CD14-positive monocyte (primary cell): Measurements from ENCODE around the gene IL34. TPM values are rescaled to one million over a fixed set of nuclear protein-coding genes. Genes with fewer than 3 reads are reported as not detected.

ENCODE experiments used
- DNase-seq, 3 donors: peaks; one replicate each; pipeline ENCODE4 v3.0.0-alpha.2; 2011 to 2022
- H2AFZ ChIP-seq: 2 replicates; pipeline ENCODE4 v1.6.0; 2012; ENCODE audit warnings: mild to moderate bottlenecking, low read depth, low read length, inconsistent platforms; ENCODE audit not compliant: insufficient read depth, poor library complexity, severe bottlenecking
- H3K27ac ChIP-seq, 2 donors: 1 replicate in 1 of 2; 2 replicates in 1 of 2; pipeline ENCODE4 v1.5.1; 2012 to 2013; ENCODE audit warnings: low read length in 2 of 2, control low read depth in 1 of 2, inconsistent platforms in 1 of 2, low read depth in 1 of 2, mild to moderate bottlenecking in 1 of 2
- H3K27me3 ChIP-seq, 2 donors: one replicate each; pipeline versions ENCODE4 v1.6.0 to v1.6.1; 2011 to 2013; ENCODE audit warnings: low read length in 2 of 2; ENCODE audit not compliant: control insufficient read depth in 2 of 2, insufficient read depth in 2 of 2
- H3K36me3 ChIP-seq, 2 donors: replicated peaks in 1 of 2; 1 replicate in 1 of 2; 2 replicates in 1 of 2; pipeline versions ENCODE4 v1.5.1 to v1.6.1; 2012 to 2013; ENCODE audit warnings: low read length in 2 of 2, control low read depth in 1 of 2, inconsistent platforms in 1 of 2, mild to moderate bottlenecking in 1 of 2; ENCODE audit not compliant: insufficient read depth in 2 of 2, control insufficient read depth in 1 of 2
- H3K4me1 ChIP-seq, 2 donors: 1 replicate in 1 of 2; 2 replicates in 1 of 2; pipeline versions ENCODE4 v1.5.1 to v1.6.1; 2012 to 2013; ENCODE audit warnings: low read length in 2 of 2, control low read depth in 1 of 2, inconsistent platforms in 1 of 2, mild to moderate bottlenecking in 1 of 2, moderate library complexity in 1 of 2; ENCODE audit not compliant: insufficient read depth in 2 of 2, control insufficient read depth in 1 of 2
- H3K4me2 ChIP-seq: replicated peaks from 2 replicates; pipeline ENCODE3; 2012; ENCODE audit warnings: low read length, moderate library complexity, mild to moderate bottlenecking; ENCODE audit not compliant: poor library complexity, severe bottlenecking; ENCODE audit errors: extremely low read depth
- H3K4me3 ChIP-seq, 3 experiments: fragments of 200-600 bp in 1 of 3; sonication (generic) in 1 of 3; replicated peaks in 1 of 3; 1 replicate in 2 of 3; 2 replicates in 1 of 3; pipeline ENCODE4 v1.5.1; 2011 to 2013; ENCODE audit warnings: low read length in 3 of 3, mild to moderate bottlenecking in 3 of 3, control low read depth in 2 of 3, low read depth in 2 of 3, inconsistent platforms in 1 of 3, moderate library complexity in 1 of 3
- H3K79me2 ChIP-seq: 2 replicates; pipeline ENCODE4 v1.6.0; 2012; ENCODE audit warnings: mild to moderate bottlenecking, control low read depth, inconsistent platforms, low read length, moderate library complexity; ENCODE audit not compliant: insufficient read depth
- H3K9ac ChIP-seq: 2 replicates; pipeline ENCODE4 v1.6.0; 2017; ENCODE audit warnings: low read length, mild to moderate bottlenecking; ENCODE audit not compliant: insufficient read depth, poor library complexity, severe bottlenecking
- H3K9me3 ChIP-seq, 2 donors: replicated peaks in 1 of 2; 1 replicate in 1 of 2; 2 replicates in 1 of 2; pipeline versions ENCODE4 v1.5.1 to v1.6.1; 2012 to 2013; ENCODE audit warnings: low read length in 2 of 2, control low read depth in 1 of 2; ENCODE audit not compliant: control insufficient read depth in 1 of 2, insufficient read depth in 1 of 2
- H4K20me1 ChIP-seq: 2 replicates; pipeline ENCODE4 v1.6.0; 2012; ENCODE audit warnings: mild to moderate bottlenecking, low read length, control low read depth, moderate library complexity; ENCODE audit not compliant: insufficient read depth
- H3K27ac Mint-ChIP-seq, 7 donors: one replicate each; pipeline ENCODE4 v1.8.0; 2020; ENCODE audit warnings: mild to moderate bottlenecking in 7 of 7, mixed read lengths in 7 of 7, moderate library complexity in 6 of 7, inconsistent platforms in 2 of 7
- H3K27me3 Mint-ChIP-seq, 3 donors: one replicate each; pipeline ENCODE4 v1.8.0; 2021 to 2022; ENCODE audit warnings: low read depth in 3 of 3, mild to moderate bottlenecking in 3 of 3, mixed read lengths in 3 of 3, moderate library complexity in 3 of 3, inconsistent platforms in 1 of 3
- H3K36me3 Mint-ChIP-seq, 2 donors: one replicate each; pipeline ENCODE4 v1.8.0; 2020; ENCODE audit warnings: mixed read lengths in 2 of 2, inconsistent platforms in 1 of 2, mild to moderate bottlenecking in 1 of 2
- H3K4me1 Mint-ChIP-seq: one replicate; pipeline ENCODE4 v1.8.0; 2020; ENCODE audit warnings: mild to moderate bottlenecking, mixed read lengths
- H3K4me3 Mint-ChIP-seq, 2 donors: one replicate each; pipeline ENCODE4 v1.8.0; 2020; ENCODE audit warnings: mild to moderate bottlenecking in 2 of 2, mixed read lengths in 2 of 2, moderate library complexity in 1 of 2
- H3K9me3 Mint-ChIP-seq, 7 donors: one replicate each; pipeline ENCODE4 v1.8.0; 2020 to 2022; ENCODE audit warnings: mixed read lengths in 7 of 7, mild to moderate bottlenecking in 6 of 7, moderate library complexity in 6 of 7, inconsistent platforms in 2 of 7
- WGBS: methylation state at CpG from one replicate; pipeline ENCODE4 v1.1.5; 2013; ENCODE audit warnings: missing lambda C conversion rate; ENCODE audit not compliant: insufficient coverage; 5-methylcytosine and 5-hydroxymethylcytosine counted together
- intact Hi-C, 2 donors: fragments of 100-400 bp; cut with micrococcal nuclease; formaldehyde crosslinking; loops; one replicate each; pipeline versions ENCODE4 v1.15.0 to v1.15.1; 2023
- polyA plus RNA-seq, 3 donors: library from polyadenylated mRNA; depleted of rRNA in 1 of 3; unstranded in 2 of 3; stranded (reverse) in 1 of 3; fragments of 300-500 nt in 2 of 3; fragments of >200 nt in 1 of 3; fragmentation: Illumina TruSeq in 2 of 3; gene quantifications; 1 replicate in 2 of 3; 2 replicates in 1 of 3; pipeline ENCODE4 v1.2.3, GENCODE V29; 2012 to 2021
- TF ChIP-seq, protein P1 (sequence below): fragments of 200-600 bp; IDR thresholded peaks from one replicate; pipeline ENCODE4 v1.8.0; 2022; ENCODE audit warnings: antibody characterized with exemption, mild to moderate bottlenecking

The IL34 gene
- polyA plus RNA-seq, 3 donors: not detected

DNA sequence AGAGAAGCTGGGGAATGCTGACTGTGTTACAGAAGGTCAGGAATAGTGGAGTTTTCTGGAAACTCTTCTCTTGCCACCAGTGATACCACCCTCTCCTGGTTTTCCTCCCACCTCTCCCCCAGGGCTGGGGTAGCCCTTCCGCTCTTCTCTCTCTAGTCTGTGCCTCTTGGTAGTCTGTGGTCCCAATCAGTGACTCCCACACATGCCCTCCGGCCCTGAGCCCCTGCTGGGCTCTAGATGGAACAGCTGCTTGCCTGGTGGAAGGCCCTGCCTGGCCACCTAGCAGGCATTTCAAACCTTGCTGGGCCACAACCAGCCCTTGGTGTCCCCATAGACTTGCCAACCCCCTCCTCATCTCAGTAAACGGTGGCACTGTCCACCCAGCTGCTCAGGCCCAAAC lies 54.7 kb downstream of the IL34 start:
- no peak overlapping the region for H3K27ac ChIP-seq
- no peak for DNase-seq
- peak overlapping the region; percentile 8 for H3K9ac ChIP-seq
- H2AFZ ChIP-seq: no peak overlapping the region
- intact Hi-C loops: no loop called here
- no peaks in the 10 kb centered on the region for H3K9me3 Mint-ChIP-seq
- peaks cover 0 to 2% (median 0%) of the 10 kb centered on the region in 3 donors for H3K27me3 Mint-ChIP-seq
- 81% methylated on average over 3 of the region's 3 CpGs for WGBS
- H3K79me2 ChIP-seq: no peaks in the 10 kb centered on the region
- peaks cover 18 to 44% of the 10 kb centered on the region in 2 donors for H3K36me3 Mint-ChIP-seq
- peaks cover 20 to 30% of the 10 kb centered on the region in 2 donors for H3K36me3 ChIP-seq
- no peak overlapping the region for H3K4me3 Mint-ChIP-seq
- peaks cover 35% of the 10 kb centered on the region for H3K4me1 Mint-ChIP-seq
- no peak overlapping the region for H3K4me3 ChIP-seq
- peaks cover 15 to 18% of the 10 kb centered on the region in 2 donors for H3K4me1 ChIP-seq
- TF ChIP-seq, protein P1, sequence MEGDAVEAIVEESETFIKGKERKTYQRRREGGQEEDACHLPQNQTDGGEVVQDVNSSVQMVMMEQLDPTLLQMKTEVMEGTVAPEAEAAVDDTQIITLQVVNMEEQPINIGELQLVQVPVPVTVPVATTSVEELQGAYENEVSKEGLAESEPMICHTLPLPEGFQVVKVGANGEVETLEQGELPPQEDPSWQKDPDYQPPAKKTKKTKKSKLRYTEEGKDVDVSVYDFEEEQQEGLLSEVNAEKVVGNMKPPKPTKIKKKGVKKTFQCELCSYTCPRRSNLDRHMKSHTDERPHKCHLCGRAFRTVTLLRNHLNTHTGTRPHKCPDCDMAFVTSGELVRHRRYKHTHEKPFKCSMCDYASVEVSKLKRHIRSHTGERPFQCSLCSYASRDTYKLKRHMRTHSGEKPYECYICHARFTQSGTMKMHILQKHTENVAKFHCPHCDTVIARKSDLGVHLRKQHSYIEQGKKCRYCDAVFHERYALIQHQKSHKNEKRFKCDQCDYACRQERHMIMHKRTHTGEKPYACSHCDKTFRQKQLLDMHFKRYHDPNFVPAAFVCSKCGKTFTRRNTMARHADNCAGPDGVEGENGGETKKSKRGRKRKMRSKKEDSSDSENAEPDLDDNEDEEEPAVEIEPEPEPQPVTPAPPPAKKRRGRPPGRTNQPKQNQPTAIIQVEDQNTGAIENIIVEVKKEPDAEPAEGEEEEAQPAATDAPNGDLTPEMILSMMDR: no peak
- H3K27ac Mint-ChIP-seq: peak overlapping the region in 1 of 7 donors; percentile 45
- H3K4me2 ChIP-seq: no peak overlapping the region
- no peaks in the 10 kb centered on the region for H3K9me3 ChIP-seq
- H4K20me1 ChIP-seq: peaks cover 13% of the 10 kb centered on the region
- H3K27me3 ChIP-seq: no peaks in the 10 kb centered on the region

DNA sequence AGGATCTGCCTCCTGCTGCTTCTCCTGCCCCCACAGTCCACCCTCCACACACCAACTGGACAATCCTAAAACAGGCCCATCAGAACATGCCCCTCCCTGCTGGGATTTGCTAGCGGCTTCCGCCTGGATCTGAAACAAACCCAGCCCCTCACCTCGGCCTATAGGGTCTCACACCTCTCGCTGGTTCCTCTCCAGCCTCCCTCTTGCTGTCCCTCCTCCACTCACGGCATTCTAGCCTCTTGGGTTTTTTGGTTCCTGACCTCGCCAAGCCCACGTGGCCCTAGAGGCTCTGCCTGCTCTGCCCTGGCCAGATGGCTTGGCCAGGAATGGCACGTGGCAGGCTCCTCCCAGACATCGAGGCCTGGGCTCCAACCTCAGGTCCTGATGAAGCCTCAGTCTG lies 55.2 kb downstream of the IL34 start:
- no peak overlapping the region for H3K4me3 ChIP-seq
- no peak for DNase-seq
- peaks cover 35% of the 10 kb centered on the region for H3K4me1 Mint-ChIP-seq
- peaks cover 0 to 2% (median 0%) of the 10 kb centered on the region in 3 donors for H3K27me3 Mint-ChIP-seq
- H3K27ac ChIP-seq: no peak overlapping the region
- TF ChIP-seq, protein P1: no peak
- no peaks in the 10 kb centered on the region for H3K27me3 ChIP-seq
- peak overlapping the region in 1 of 7 donors; percentile 42 for H3K27ac Mint-ChIP-seq
- H3K4me1 ChIP-seq: peaks cover 15 to 18% of the 10 kb centered on the region in 2 donors
- H3K9me3 Mint-ChIP-seq: no peaks in the 10 kb centered on the region
- no peak overlapping the region for H2AFZ ChIP-seq
- H3K36me3 ChIP-seq: peaks cover 20 to 30% of the 10 kb centered on the region in 2 donors
- peaks cover 13% of the 10 kb centered on the region for H4K20me1 ChIP-seq
- H3K79me2 ChIP-seq: no peaks in the 10 kb centered on the region
- no peaks in the 10 kb centered on the region for H3K9me3 ChIP-seq
- H3K9ac ChIP-seq: peak overlapping the region; percentile 8
- 90% methylated on average over 9 of the region's 9 CpGs for WGBS
- H3K36me3 Mint-ChIP-seq: peaks cover 18 to 40% of the 10 kb centered on the region in 2 donors
- no peak overlapping the region for H3K4me2 ChIP-seq
- intact Hi-C loops: no loop called here
- H3K4me3 Mint-ChIP-seq: no peak overlapping the region
